ENCODE data around the gene NMBR. TPM values are rescaled to one million over a fixed set of nuclear protein-coding genes. Genes with fewer than 3 reads are reported as not detected.
"Not testable (repeated sequence)": the region's sequence is repeated elsewhere in the genome, so short reads cannot be mapped to it uniquely, and the experiment has no call there.

Gene NMBR
- total RNA-seq, 1 experiment from 2014 or later = not detected

DNA sequence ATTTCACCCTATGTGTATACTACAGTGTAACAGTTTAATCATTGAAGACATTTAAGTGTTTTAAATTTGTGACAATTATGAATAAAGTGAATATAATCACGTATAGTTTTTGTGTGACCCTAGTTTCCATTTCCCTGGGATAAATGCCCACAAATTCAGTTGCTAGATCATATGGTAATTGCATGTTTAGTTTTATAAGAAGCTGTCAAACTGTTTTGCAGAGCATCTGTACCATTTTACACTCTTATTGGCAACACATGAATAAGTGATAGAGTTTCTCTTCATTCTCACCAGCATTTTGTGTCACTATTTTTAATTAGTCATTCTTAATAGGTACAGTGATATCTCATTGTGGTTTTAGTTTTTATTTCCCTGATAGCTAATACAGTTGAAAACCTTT, 7.4 kb upstream of the NMBR start:
- no peak for DNase-seq (ENCODE audit: low read depth)

DNA sequence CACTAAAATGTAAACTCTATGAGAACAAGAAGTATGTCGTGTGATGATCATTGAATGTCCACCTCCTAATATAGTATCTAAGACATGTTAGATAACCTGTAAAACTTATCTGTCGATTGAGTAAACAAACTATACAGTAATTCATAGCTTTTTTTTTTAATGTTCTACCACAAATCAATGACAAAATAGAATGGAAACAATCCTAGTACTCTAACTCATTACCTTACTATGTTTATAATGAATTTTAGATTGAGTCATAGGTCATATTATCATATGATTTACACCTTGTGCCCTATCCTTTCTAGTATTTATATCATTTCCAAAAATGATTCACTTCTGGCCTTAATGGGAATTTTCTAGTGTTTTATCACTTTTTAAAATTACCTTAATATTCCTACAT, 6.3 kb upstream of the NMBR start:
- no peak for DNase-seq (ENCODE audit: low read depth)

DNA sequence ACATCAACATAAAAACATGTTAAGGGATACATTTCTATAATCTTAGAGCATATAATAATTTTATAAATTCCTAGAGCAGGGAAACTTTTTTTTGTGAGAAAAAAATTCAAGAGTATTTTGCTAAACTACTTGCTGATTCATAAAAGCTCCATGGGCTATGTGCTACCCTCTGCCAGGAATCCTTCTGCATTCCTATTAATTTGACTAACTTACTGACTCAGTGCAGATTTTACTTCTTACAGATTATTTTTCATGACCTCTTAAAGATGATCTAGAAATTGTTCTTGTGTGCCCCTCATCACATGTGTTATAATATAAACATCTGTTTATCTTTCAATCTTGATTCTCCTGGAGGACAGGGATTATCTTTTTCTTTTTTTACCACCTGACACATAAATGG, 5.8 kb upstream of the NMBR start:
- DNase-seq (ENCODE audit: low read depth) = no peak

DNA sequence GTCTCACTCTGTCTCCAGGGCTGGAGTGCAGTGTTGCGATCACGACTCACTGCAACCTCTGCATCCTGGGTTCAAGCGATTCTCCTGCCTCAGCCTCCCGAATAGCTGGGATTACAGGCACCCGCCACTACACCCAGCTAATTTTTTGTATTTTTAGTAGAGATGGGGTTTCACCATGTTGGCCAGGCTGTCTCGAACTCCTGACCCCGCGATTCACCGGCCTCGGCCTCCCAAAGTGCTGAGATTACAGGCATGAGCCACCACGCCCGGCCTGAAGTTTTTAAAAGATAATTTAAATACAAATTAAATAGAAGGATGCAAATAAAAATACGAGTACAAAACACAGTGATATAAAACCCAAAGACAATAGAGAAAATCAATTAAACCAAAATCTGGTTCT, 5.4 kb downstream of the NMBR start:
- DNase-seq (ENCODE audit: low read depth) = not testable (repeated sequence)

DNA sequence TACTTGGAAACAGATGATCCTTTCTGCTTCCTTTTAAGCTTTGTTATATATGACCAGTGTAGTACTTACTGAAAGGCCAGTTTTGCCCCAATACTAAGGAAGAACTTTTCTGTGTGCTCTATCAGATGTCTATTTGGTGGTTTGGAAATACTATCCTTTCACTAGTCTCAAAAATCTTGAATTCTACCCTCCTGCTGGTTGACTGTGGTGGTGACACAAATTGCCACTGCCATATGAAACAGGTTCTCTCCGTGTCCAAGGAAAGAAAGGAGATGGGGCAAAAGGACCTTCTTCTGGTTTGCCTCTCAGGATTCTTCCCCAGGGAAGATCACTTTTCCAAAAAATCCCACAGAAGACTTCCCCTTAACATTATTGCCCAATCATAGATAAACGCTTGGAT, 8.0 kb downstream of the NMBR start:
- no peak for DNase-seq (ENCODE audit: low read depth)

DNA sequence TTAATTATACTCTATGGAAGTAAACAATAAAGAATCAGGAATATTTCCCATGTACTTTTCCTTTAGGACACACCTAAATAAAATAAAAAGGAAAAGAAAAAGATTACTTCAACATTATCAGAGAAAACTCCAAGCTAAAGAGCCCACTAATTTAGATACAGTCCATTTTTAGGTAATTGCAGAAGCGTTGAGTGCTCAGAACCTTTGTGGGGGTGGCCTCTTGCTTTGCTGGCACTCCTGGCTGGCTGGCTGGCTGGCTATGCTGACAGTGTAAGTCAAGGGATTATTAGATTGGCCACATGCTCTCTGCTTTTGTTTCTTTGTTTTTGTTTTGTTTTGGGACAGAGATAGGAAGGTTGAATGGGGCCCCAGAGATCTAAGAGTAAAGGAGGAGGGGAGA, 14.3 kb downstream of the NMBR start, which contains the start of gene GJE1:
TSS of gene GJE1 (plus strand) at position 301 of the 400 bp plus-strand sequence. CDS start 234 bp downstream, outside the sequence.
- no peak for DNase-seq (ENCODE audit: low read depth)

DNA sequence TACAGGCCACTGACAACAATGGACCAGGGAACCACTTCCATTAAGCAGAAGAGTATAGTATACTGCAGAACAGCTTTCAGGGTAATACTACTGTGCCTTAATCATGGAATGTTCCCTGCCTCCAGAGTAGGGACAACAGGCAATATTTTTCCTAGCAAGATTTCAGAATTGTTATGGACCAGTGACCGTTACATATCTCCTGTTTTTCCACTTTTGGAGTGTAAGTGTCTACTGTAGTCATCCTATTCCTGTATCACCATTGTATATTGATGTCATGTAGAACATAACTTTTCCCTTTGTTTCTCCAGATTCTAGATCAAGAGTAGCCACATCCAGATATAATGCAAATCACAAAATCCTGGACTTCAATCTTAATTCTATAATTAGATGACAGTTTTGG, 16.1 kb downstream of the NMBR start:
- no peak for DNase-seq (ENCODE audit: low read depth)

DNA sequence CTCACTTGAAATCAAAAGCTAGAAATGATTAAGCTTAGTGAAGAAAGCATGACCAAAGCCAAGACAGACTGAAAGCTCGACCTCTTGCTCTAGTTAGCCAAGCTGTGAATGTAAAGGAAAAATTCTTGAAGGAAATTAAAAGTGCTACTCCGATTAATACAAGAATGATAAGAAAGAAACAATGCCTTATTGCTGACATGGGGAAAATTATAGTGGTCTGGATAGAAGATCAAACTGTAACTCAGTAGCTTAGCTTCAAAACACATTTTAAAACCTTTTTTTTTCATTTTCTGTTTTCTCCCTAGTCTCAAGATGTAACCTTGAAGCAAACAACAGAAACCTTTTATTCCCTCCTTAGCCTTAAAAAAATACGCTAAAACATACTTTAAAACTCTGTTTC, 25.6 kb downstream of the NMBR start:
- DNase-seq (ENCODE audit: low read depth) = no peak

DNA sequence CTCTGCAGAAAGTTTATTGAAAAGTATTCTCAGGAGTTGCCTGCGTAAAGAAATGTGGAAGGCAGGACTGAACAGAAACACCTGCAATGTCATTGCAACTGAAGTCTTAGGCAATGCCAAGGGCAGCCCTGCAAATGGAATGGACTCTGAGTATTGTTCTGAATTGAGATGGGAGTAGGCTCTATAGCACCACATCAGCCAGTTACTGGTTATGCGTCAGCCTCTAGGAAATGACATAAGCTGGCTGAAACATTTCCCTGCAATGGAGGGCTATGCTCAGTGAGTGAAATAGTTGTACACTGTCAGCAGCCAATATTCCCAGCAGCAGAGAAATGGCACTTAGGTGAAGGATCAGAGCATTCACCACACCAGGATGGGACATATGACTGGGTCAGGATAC, 28.0 kb downstream of the NMBR start:
- peak; percentile 9 for DNase-seq (ENCODE audit: low read depth)

DNA sequence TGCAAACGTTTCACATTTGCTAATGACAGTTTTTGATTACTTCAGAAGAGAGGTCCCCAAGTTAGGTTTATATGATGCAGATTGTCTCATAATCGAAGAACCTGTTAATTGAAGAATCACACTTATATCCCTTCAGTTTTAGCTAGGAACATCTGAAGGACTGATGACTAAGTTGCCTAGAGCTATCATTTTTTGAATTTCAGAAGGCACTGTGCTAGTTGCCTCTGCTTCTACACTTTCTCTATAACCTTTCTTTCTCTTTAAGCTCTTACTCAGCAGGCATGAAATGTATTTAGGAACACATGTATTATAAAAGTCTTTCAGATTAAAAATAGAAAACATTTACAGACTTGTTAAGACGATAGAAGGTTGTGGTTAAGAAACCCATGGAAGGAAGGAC, 28.6 kb downstream of the NMBR start:
- no peak for DNase-seq (ENCODE audit: low read depth)

DNA sequence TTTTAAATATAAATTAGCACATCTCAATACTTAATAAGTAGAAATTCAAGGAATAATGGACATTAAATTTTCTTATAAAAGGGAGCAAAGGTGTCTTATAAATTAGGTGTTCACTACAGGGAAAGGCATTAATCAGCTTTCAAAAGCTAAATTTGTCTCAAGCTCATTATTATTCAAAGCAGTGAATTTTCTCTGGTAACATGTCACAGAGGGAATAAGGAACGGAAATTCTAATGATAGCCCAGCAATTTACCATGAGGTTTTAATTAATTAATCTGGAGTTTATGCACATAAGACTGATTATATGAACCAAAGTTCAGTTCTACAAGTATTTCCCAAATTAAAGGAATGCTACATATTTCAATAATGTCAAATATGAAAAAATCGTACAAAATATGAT, 29.6 kb downstream of the NMBR start:
- no peak for DNase-seq (ENCODE audit: low read depth)

DNA sequence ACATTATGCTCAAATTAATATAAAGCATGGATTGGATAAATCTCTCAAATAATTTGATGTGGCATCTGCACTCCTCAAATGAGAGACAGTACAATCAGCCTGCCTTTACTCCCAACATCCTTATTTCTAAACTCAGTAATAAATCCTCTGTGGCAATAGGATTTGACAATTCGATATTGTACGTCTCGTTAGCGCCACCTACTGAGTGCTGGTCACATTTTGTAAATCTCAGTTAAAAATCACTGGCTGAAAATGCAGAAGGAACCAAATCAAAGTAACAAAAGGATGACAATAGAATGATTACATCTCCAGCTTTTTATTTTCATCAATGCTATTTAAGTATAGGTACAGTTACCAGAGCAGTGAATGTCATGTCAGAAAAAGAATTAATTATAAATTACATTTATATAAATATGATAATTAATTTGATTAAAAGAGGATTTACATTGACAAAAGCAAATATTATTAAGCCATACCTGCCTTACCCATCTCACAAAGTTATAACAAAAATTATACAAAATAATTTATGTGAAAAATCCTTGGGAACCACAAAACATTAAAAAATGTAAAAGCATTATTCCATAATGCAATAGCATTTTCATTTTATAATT, 34.4 kb downstream of the NMBR start:
- DNase-seq (ENCODE audit: low read depth) = peak; percentile 66

DNA sequence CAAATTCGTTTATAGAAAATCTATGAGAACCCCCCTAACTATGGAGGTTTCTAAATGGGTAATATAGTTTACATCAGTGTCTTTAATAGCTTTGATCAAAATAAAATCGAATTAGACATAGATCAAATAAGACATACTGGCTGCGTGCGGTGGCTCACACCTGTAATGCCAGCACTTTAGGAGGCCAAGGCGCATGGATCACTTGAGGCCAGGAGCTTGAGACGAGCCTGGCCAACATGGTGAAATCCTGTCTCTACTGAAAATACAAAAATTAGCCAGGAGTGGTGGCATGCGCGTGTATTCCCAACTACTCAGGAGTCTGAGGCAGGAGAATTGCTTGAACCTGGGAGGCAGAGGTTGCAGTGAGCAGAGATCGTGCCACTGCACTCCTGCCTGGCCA, 36.1 kb downstream of the NMBR start:
- DNase-seq (ENCODE audit: low read depth) = not testable (repeated sequence)

DNA sequence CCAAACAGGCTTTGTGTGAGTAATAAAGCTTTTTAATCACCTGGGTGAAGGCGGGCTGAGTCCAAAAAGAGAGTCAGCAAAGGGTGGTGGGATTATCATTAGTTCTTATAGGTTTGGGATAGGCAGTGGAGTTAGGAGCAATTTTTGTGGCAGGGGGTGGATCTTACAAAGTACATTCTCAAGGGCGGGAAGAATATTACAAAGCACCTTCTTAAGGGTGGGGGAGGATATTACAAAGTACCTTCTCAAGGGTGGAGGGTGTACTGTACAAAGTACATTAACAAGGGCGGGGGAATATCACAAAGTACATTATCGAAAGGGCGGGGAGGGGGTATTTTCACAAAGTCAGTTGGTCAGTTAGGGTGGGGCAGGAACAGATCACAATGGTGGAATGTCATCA, 42.1 kb downstream of the NMBR start:
- not testable (repeated sequence) for DNase-seq (ENCODE audit: low read depth)

DNA sequence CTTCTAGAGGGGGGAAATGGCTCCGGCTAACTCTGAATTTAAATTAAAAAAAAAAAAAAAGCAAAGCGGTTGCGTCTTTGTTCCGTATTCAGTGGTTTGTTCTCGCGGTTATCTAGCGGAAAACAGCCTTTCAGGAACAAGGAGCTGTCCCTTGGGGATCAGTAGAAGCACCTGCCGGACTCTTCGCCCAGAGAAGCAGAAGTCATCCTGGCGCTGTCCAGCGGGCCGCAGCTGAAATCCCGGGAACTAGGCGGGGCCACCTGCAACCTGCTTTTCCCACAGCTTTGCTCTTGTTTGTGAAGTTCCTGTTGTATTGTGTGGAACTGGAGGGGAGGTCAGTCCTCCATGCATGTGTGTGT, 58.1 kb downstream of the NMBR start:
- peak; percentile 39 for DNase-seq (ENCODE audit: low read depth)

DNA sequence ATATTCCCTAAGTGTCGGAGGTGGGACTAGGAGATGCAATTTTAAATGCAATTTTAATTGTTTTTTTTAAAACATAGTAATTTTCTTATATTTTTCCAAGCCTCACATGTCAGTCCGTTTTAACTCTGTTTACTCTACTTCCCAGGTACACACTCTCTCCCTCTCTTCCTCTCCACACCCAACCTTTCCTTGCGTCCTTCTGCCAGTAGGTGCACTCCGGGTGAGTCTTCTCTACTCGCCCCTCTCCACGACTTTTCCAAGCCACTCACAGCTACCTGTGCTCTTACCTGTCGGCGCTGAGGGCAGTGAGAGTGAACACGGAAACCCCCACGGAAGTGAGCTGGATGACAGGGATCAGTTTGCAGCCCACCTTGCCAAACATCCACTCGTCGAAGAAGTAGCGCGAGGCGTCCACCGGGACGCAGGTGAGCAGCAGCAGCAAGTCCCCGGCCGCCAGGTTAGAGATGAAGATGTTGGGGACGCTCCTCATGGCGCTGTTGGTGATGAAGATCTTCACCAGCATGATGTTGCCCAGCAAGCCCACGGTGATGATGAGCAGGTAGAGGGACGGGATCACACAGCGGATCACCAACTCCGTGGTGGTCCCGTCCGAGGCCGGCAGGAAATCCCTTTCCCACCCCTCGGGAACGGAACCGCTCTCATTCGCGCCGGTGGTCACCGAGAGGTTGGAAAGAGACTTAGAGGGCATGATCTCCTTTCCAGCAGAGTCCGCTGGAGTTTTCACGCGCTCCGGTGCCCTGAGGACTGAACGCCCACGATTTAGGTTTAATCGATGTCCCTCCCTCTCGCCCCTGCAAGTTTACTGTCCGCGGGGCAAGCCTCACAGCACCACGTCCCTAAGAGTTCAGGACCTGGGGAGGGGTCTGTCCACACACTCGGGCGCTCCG, 58.7 kb downstream of the NMBR start:
- DNase-seq (ENCODE audit: low read depth) = no peak

DNA sequence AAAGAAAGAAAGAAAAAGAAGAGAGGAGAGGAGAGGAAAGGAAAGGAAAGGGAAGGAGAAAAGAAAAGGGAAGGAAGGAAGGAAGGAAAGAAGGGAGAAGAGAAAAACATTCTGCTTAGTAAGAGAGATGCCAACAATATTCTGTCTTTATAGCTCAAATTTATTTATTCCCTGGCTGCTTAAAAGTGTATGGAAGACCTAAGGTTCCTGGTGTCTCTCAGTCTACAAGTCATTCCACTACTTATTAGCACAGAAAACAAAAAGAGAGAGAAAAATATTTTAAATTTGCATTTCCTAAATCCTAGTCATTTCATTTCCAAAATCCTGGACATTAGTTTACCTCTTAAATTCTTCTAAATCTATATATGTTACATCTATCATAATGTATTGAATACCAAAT, 67.8 kb downstream of the NMBR start:
- no peak for DNase-seq (ENCODE audit: low read depth)

DNA sequence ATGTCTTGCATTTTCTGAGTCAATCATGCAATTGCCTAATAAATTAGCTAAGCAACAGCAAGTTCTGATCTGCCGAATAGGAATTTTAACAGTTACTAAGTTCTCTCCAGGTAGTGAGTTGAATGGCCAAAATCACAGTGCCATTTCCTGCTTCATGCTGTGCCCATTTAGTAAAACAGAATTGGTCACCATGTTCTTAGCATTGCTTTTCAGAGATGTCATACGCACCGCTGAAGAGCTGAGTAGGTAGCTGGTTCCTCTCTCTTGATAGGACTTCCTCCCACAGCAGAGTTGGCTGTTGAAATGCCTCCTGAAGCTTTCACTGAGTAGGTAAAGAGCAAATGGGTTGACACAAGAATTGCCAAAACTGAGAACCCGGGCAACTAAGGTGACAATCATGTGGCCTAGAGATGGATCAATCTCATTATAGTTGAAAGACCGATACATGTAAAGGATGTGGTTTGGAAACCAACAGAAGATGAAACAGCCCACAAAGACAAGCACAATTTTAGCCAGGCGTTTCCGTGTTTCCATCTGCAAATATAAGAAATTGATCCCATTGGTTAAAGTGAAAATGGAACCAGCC, 71.3 kb downstream of the NMBR start:
- no peak for DNase-seq (ENCODE audit: low read depth)

DNA sequence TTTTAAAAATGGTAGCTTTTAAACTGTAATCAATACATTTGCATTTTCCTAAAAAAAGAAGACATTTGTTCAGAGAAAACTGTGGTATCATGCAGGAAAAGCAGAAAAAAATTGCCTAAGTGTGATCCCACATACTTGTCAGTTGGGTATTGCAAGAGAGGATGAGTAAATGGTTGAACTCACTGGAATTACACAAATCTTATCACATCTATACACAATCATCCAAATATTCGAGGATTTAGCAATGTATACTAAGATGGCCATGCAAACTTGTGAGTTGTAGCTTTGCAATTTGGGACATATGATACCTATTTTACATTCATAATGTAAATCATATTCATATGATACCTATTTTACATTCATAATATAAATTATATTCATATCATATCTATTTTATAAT, 72.4 kb downstream of the NMBR start:
- no peak for DNase-seq (ENCODE audit: low read depth)

DNA sequence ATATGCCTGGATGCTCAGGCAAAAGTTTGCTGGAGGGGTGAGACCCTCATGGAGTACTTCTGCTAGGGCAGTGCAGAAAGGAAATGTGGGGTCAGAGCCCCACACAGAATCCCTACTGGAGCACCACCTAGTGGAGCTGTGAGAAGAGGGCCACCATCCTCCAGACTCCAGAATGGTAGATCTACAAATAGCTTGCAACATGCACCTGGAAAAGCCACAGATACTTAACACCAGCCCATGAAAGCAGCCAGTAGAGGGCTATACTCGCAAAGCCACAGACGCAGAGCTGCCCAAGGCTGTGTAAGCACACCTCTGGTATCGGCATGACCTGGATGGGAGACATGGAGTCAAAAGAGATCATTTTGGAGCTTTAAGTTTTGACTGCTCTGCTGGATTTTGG, 74.9 kb downstream of the NMBR start:
- DNase-seq (ENCODE audit: low read depth) = no peak

DNA sequence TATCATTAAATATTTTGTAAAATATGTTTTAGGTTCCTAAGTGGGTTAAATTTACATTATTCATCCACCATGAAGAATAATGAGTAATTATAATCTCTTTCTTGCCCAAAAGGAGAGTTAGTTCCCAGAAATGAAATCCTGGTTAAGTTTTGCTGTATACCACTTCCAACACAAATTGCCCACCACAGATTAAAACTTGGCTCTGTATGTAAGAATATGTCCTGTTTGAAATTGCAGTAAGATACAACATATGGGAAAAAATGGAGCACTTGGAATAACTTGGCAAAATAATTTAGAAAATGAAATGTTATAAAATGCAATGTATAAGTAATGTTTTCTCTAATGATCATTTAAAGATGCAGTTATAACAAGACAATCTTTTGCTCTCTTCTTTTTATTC, 78.5 kb downstream of the NMBR start:
- no peak for DNase-seq (ENCODE audit: low read depth)

DNA sequence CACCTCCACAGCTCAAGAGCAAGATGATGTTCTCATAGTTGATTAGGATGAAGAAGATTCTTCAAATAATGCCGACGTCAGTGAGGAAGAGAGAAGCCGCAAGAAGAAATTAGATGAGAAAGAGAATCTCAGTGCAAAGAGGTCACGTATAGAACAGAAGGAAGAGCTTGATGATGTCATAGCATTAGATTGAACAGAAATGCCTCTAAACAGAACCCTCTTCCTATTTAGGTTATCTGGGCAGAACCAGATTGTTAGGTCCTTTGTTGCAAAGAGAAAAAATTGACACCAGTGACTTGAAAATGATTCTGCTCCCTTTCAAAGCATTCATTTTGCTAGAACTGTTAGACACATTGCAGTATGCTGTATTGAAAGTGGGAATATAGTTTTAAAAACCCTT, 84.1 kb downstream of the NMBR start:
- not testable (repeated sequence) for DNase-seq (ENCODE audit: low read depth)

Data from Daoy (cell line).